Mesenchymal stem cell (in vitro differentiated cells and primary cell): ENCODE results near the gene LRRC45.
A peak's percentile ranks its signal among the peaks of the same experiment; 100 is the strongest.

Experiments used
- DNase-seq: peaks from one replicate; pipeline ENCODE4 v3.0.0-alpha.2; 2013
- H2AFZ ChIP-seq: one replicate; pipeline ENCODE4 v1.6.1; 2013; ENCODE audit warnings: low read depth, mild to moderate bottlenecking, control low read depth, inconsistent platforms, low read length, moderate library complexity
- H2AK5ac ChIP-seq: 2 replicates; pipeline ENCODE4 v1.6.1; 2013; ENCODE audit warnings: low read length, moderate library complexity, mild to moderate bottlenecking, inconsistent platforms; ENCODE audit not compliant: severe bottlenecking
- H2BK120ac ChIP-seq: one replicate; pipeline ENCODE4 v1.6.1; 2013; ENCODE audit warnings: low read depth, mild to moderate bottlenecking, inconsistent platforms, low read length, moderate library complexity
- H2BK12ac ChIP-seq, 2 experiments: one replicate each; pipeline ENCODE4 v1.6.1; 2013; ENCODE audit warnings: inconsistent platforms in 2 of 2, low read length in 2 of 2, mild to moderate bottlenecking in 2 of 2, moderate library complexity in 2 of 2, control low read depth in 1 of 2
- H2BK15ac ChIP-seq: one replicate; pipeline ENCODE4 v1.6.1; 2013; ENCODE audit warnings: mild to moderate bottlenecking, low read depth, inconsistent platforms; ENCODE audit not compliant: poor library complexity, severe bottlenecking
- H2BK5ac ChIP-seq: 2 replicates; pipeline ENCODE4 v1.6.1; 2013; ENCODE audit warnings: low read depth, mild to moderate bottlenecking, low read length, control low read depth, inconsistent platforms; ENCODE audit not compliant: poor library complexity, severe bottlenecking
- H3K14ac ChIP-seq, 2 experiments: one replicate each; pipeline ENCODE4 v1.6.1; 2013; ENCODE audit warnings: inconsistent platforms in 2 of 2, low read length in 2 of 2, control low read depth in 1 of 2, mild to moderate bottlenecking in 1 of 2, moderate library complexity in 1 of 2
- H3K18ac ChIP-seq, 2 experiments: one replicate each; pipeline ENCODE4 v1.6.1; 2013; ENCODE audit warnings: inconsistent platforms in 2 of 2, low read length in 2 of 2, control low read depth in 1 of 2, low read depth in 1 of 2, mild to moderate bottlenecking in 1 of 2
- H3K23ac ChIP-seq, 2 experiments: one replicate each; pipeline ENCODE4 v1.6.1; 2013; ENCODE audit warnings: inconsistent platforms in 2 of 2, low read length in 2 of 2, mild to moderate bottlenecking in 2 of 2, moderate library complexity in 2 of 2, control low read depth in 1 of 2
- H3K27ac ChIP-seq: 2 replicates; pipeline ENCODE4 v1.5.1; 2013; ENCODE audit warnings: mild to moderate bottlenecking, moderate library complexity, low read length, control low read depth, inconsistent platforms; ENCODE audit not compliant: poor library complexity, severe bottlenecking
- H3K27me3 ChIP-seq, 2 experiments: 2 replicates each; pipeline versions ENCODE4 v1.6.1 to v1.7.0; 2013; ENCODE audit warnings: low read length in 2 of 2, mild to moderate bottlenecking in 2 of 2, moderate library complexity in 2 of 2, control low read depth in 1 of 2, inconsistent platforms in 1 of 2; ENCODE audit not compliant: control insufficient read depth in 1 of 2, insufficient read depth in 1 of 2
- H3K36me3 ChIP-seq, 2 experiments: 2 replicates each; pipeline versions ENCODE4 v1.6.1 to v1.7.0; 2013; ENCODE audit warnings: low read length in 2 of 2, control low read depth in 1 of 2, inconsistent platforms in 1 of 2, low read depth in 1 of 2, mild to moderate bottlenecking in 1 of 2; ENCODE audit not compliant: insufficient read depth in 2 of 2, control insufficient read depth in 1 of 2
- H3K4ac ChIP-seq, 2 experiments: one replicate each; pipeline ENCODE4 v1.6.1; 2013; ENCODE audit warnings: inconsistent platforms in 2 of 2, low read length in 2 of 2, mild to moderate bottlenecking in 2 of 2, moderate library complexity in 2 of 2, control low read depth in 1 of 2, low read depth in 1 of 2
- H3K4me1 ChIP-seq: 2 replicates; pipeline ENCODE4 v1.6.1; 2013; ENCODE audit warnings: low read depth, low read length, control low read depth; ENCODE audit not compliant: control insufficient read depth, insufficient read depth
- H3K4me2 ChIP-seq: 2 replicates; pipeline ENCODE4 v1.6.1; 2013; ENCODE audit warnings: low read length, mild to moderate bottlenecking, inconsistent platforms; ENCODE audit not compliant: poor library complexity, severe bottlenecking
- H3K4me3 ChIP-seq, 2 experiments: 2 replicates each; pipeline versions ENCODE4 v1.5.1 to v1.7.0; 2013; ENCODE audit warnings: low read length in 2 of 2, mild to moderate bottlenecking in 2 of 2, control low read depth in 1 of 2, low read depth in 1 of 2; ENCODE audit not compliant: insufficient read depth in 1 of 2
- H3K79me1 ChIP-seq: replicated peaks from 2 replicates; pipeline ENCODE4 v1.6.1; 2013; ENCODE audit warnings: mild to moderate bottlenecking, control low read depth, low read length, inconsistent platforms; ENCODE audit not compliant: poor library complexity, severe bottlenecking
- H3K9ac ChIP-seq: 2 replicates; pipeline ENCODE4 v1.7.0; 2013; ENCODE audit warnings: mild to moderate bottlenecking, low read length, moderate library complexity
- H3K9me3 ChIP-seq: 2 replicates; pipeline ENCODE4 v1.7.0; 2013; ENCODE audit warnings: mild to moderate bottlenecking, low read length; ENCODE audit not compliant: control insufficient read depth
- H4K8ac ChIP-seq: one replicate; pipeline ENCODE4 v1.6.1; 2013; ENCODE audit warnings: inconsistent platforms, mild to moderate bottlenecking, low read length, moderate library complexity
- H4K91ac ChIP-seq: one replicate; pipeline ENCODE4 v1.6.1; 2013; ENCODE audit warnings: mild to moderate bottlenecking, low read length, inconsistent platforms
- WGBS: methylation state at CpG from one replicate; pipeline ENCODE4 v1.1.7; 2013; ENCODE audit warnings: mixed read lengths; 5-methylcytosine and 5-hydroxymethylcytosine counted together

The LRRC45 gene

DNA sequence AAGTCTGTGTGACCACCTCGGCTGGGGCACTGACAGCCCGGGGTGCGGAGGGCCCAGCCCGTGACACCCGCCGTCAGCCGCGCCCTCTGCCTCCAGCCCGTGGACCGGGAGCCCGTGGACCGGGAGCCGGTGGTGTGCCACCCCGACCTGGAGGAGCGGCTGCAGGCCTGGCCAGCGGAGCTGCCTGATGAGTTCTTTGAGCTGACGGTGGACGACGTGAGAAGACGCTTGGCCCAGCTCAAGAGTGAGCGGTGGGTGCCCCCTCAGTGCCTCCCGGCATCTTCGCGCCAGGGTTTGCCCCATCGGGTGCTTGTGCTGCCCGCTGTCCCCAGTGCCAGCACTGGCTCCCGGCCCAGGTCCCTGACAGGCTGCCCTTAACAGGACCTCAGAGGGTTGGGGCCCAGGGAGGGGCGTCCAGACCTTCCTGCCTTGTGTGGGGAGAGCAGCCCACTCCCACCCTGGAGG lies 14.1 kb upstream of the LRRC45 start:
- no peaks in the 10 kb centered on the region for H3K9me3 ChIP-seq
- no peak overlapping the region for H3K18ac ChIP-seq
- peak overlapping the region; percentile 9 for H2BK15ac ChIP-seq
- 98% methylated on average over 28 of the region's 28 CpGs for WGBS
- no peak overlapping the region for H2AFZ ChIP-seq
- no peak overlapping the region for H2BK5ac ChIP-seq
- H4K8ac ChIP-seq = no peak overlapping the region
- no peak overlapping the region for H2AK5ac ChIP-seq
- H3K23ac ChIP-seq = no peak overlapping the region
- H3K79me1 ChIP-seq = peaks cover 6% of the 10 kb centered on the region
- H3K14ac ChIP-seq = no peak overlapping the region
- no peaks in the 10 kb centered on the region for H3K27me3 ChIP-seq
- no peak overlapping the region for H3K27ac ChIP-seq
- H2BK120ac ChIP-seq = no peak overlapping the region
- no peak overlapping the region for H4K91ac ChIP-seq
- no peak for DNase-seq
- H3K9ac ChIP-seq = no peak overlapping the region
- peaks cover 0 to 57% of the 10 kb centered on the region in 2 experiments for H3K36me3 ChIP-seq
- peaks cover 55% of the 10 kb centered on the region for H3K4me1 ChIP-seq
- H3K4me3 ChIP-seq = no peak overlapping the region
- no peak overlapping the region for H3K4me2 ChIP-seq
- H2BK12ac ChIP-seq = no peak overlapping the region
- no peak overlapping the region for H3K4ac ChIP-seq

DNA sequence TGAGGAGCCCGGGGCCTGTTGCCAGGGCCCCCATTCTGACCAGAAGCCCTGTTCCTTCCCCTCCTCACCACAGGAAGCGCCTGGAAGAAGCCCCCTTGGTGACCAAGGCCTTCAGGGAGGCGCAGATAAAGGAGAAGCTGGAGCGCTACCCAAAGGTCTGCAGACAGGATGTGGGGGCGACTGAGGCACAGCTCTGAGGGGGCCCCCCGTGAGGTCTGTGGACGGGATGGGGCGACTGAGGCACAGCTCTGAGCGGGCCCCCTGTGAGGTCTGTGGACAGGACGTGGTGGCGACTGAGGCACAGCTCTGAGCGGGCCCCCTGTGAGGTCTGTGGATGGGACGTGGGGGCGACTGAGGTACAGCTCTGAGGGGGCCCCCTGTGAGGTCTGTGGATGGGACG lies 13.7 kb upstream of the LRRC45 start:
- Histone ChIP-seq H2BK15ac (no peak overlapping the region), H2AK5ac (no peak overlapping the region), H3K18ac (no peak overlapping the region), H4K8ac (no peak overlapping the region), H4K91ac (no peak overlapping the region), H3K14ac (no peak overlapping the region), H3K27me3 (no peaks in the 10 kb centered on the region), H2AFZ (no peak overlapping the region), H3K27ac (no peak overlapping the region), H3K23ac (no peak overlapping the region), H3K79me1 (peaks cover 6% of the 10 kb centered on the region), H3K4me1 (peaks cover 51% of the 10 kb centered on the region), H3K36me3 (peaks cover 0 to 62% of the 10 kb centered on the region in 2 experiments), H2BK12ac (no peak overlapping the region), H3K9me3 (no peaks in the 10 kb centered on the region), H3K4ac (no peak overlapping the region), H3K4me3 (no peak overlapping the region), H2BK5ac (no peak overlapping the region), H2BK120ac (no peak overlapping the region), H3K9ac (no peak overlapping the region), H3K4me2 (no peak overlapping the region)
- WGBS = 91% methylated on average over 15 of the region's 15 CpGs
- no peak for DNase-seq

DNA sequence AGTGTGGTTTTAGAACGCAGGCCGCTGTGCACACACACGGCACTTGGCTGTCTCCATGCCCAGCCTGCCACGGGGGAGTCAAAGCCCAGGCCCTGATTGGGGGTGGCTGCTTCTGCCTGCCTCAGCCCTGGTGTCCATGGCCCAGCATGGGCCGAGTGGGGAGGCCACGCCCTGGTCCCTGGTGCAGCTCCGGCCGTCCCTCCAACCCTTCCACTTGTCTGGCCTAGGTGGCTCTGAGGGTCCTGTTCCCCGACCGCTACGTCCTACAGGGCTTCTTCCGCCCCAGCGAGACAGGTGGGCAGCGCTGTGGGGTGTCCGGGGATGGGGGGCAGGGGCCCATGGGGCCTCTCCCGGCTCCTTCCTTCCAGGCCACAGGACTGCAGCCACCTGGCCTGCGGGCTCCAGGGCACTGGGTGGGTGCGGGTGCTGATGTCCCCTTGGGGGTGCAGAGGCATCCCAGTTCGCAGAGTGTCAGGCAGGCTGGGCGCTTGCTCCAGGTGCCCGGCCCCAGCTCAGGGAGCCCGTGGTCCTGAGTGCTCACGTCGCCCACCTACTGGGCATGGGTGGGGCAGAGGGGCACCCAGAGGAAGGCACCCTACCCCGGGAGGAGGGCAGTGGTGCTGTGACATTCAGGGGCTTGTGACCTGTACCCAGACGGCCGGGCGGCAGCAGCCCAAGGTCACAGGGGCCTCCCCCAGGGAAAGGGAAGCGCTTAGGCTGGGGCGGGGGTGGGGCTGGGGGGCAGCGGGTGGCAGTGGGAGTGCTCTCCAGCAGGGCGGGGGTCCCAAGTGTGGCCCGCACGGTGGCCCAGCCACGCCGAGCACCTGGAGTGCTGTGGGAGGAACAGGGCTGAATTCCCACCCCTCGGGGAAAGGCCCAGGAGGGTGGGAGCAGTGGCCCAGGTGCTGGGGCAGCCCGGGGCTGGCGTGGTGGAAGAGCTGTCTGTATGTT lies 12.3 kb upstream of the LRRC45 start:
- no peak overlapping the region for H3K4me3 ChIP-seq
- H3K36me3 ChIP-seq = peaks cover 0 to 69% of the 10 kb centered on the region in 2 experiments
- H3K14ac ChIP-seq = no peak overlapping the region
- no peak overlapping the region for H3K4ac ChIP-seq
- H2BK15ac ChIP-seq = no peak overlapping the region
- H2AK5ac ChIP-seq = no peak overlapping the region
- H3K4me2 ChIP-seq = no peak overlapping the region
- no peak overlapping the region for H4K8ac ChIP-seq
- no peaks in the 10 kb centered on the region for H3K9me3 ChIP-seq
- H3K79me1 ChIP-seq = peaks cover 4% of the 10 kb centered on the region
- no peaks in the 10 kb centered on the region for H3K27me3 ChIP-seq
- H2BK5ac ChIP-seq = no peak overlapping the region
- no peak for DNase-seq
- H3K9ac ChIP-seq = no peak overlapping the region
- H3K18ac ChIP-seq = no peak overlapping the region
- WGBS = 97% methylated on average over 39 of the region's 39 CpGs
- peaks cover 37% of the 10 kb centered on the region for H3K4me1 ChIP-seq
- no peak overlapping the region for H3K27ac ChIP-seq
- no peak overlapping the region for H4K91ac ChIP-seq
- H2BK12ac ChIP-seq = no peak overlapping the region
- H2AFZ ChIP-seq = no peak overlapping the region
- H2BK120ac ChIP-seq = no peak overlapping the region
- no peak overlapping the region for H3K23ac ChIP-seq

DNA sequence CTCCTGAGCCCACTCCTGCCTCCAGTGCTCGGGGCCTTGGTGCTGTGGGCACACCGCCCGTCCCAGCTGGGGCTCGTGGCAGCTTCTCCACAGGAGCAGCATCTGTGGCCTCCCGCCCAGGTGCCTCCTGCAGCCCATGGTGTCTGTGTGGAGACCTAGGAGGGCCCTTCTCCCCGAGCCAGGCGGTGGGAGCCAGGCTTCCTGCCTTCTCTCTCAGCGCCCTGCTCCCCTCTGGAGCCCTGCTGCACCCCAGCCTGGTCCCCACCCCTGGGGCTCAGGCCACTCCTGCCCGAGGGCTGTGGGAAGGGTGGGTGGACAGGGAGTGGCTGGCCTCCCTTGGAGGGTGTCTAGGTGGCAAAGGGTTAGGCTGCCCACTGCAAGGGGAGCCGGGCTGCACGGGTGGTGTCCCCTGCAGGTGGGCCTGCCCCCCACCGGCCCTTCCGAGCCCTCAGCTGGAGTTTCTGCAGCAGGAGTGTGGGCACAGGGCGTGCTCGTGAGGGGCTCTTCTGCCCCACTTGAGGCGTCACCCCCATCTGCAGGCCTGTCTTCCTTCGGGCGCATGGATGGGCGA lies 11.4 kb upstream of the LRRC45 start:
- no peaks in the 10 kb centered on the region for H3K9me3 ChIP-seq
- H2BK15ac ChIP-seq = no peak overlapping the region
- peaks cover 0 to 69% of the 10 kb centered on the region in 2 experiments for H3K36me3 ChIP-seq
- H2BK120ac ChIP-seq = no peak overlapping the region
- no peak for DNase-seq
- H2BK12ac ChIP-seq = no peak overlapping the region
- H3K4me3 ChIP-seq = no peak overlapping the region
- no peak overlapping the region for H4K8ac ChIP-seq
- H3K4ac ChIP-seq = no peak overlapping the region
- H2AFZ ChIP-seq = no peak overlapping the region
- H3K4me2 ChIP-seq = no peak overlapping the region
- H3K18ac ChIP-seq = no peak overlapping the region
- WGBS = 96% methylated on average over 19 of the region's 19 CpGs
- peaks cover 29% of the 10 kb centered on the region for H3K4me1 ChIP-seq
- H4K91ac ChIP-seq = no peak overlapping the region
- no peak overlapping the region for H3K27ac ChIP-seq
- no peak overlapping the region for H2BK5ac ChIP-seq
- no peak overlapping the region for H3K23ac ChIP-seq
- H3K79me1 ChIP-seq = peaks cover 4% of the 10 kb centered on the region
- no peak overlapping the region for H2AK5ac ChIP-seq
- H3K14ac ChIP-seq = no peak overlapping the region
- H3K9ac ChIP-seq = no peak overlapping the region
- H3K27me3 ChIP-seq = no peaks in the 10 kb centered on the region
